K562 (cell line): ENCODE results near the gene NEDD4L. TPM values are rescaled to one million over a fixed set of nuclear protein-coding genes. Genes with fewer than 3 reads are reported as not detected.
A peak's percentile ranks its signal among the peaks of the same experiment; 100 is the strongest.

Source experiments
- ATAC-seq: fragments of 200-7000 bp; cut with Tn5 transposase; 3 replicates; pipeline ENCODE4 v1.9.1; 2020; ENCODE audit warnings: moderate library complexity
- BruUV-seq: library from RNA; stranded (reverse); fragments of 400-500 nt; replicated peaks from 2 replicates; lab custom pipeline; 2021; lab: Mats Ljungman, UMichigan
- CTCF ChIA-PET: fragments of 300-600 bp; formaldehyde crosslinking; extraction: SDS; loops from one replicate; lab custom pipeline; 2021; ENCODE audit warnings: low intra/inter-chr PET ratio; lab: Yijun Ruan, JAX
- POLR2A ChIA-PET: fragments of 300-600, 350-650 bp; sonication (Branson Sonifier 250); formaldehyde crosslinking; extraction: SDS; loops from one replicate; lab custom pipeline; 2021; ENCODE audit warnings: antibody characterized with exemption, inconsistent platforms; lab: Yijun Ruan, JAX
- DNase-seq, 4 experiments: peaks; one replicate each; pipeline versions ENCODE4 v3.0.0 to v3.0.0-alpha.2; 2011 to 2018; ENCODE audit warnings: low spot score in 3 of 4, mixed read lengths in 3 of 4; ENCODE audit errors: extremely low read depth in 1 of 4
- FAIRE-seq: peaks from 2 replicates; lab custom pipeline; 2011; peaks lifted over from hg19 to GRCh38; lab: Jason Lieb, UNC
- H2AFZ ChIP-seq: 2 replicates; pipeline ENCODE4 v1.6.0; 2011; ENCODE audit warnings: low read depth, low read length, control low read depth, inconsistent platforms
- H3K27ac ChIP-seq: fragments of 200-600 bp; 3 replicates; pipeline ENCODE4 v1.8.0; 2011; ENCODE audit warnings: low read depth, mild to moderate bottlenecking, control low read depth, inconsistent platforms, low read length, moderate library complexity, mixed read lengths; ENCODE audit errors: extremely low read depth
- H3K27me3 ChIP-seq, 2 experiments: fragments of 300-600 bp in 1 of 2; 2 replicates in 1 of 2; 3 replicates in 1 of 2; pipeline versions ENCODE4 v1.6.0 to v1.8.0; 2011; ENCODE audit warnings: inconsistent platforms in 2 of 2, low read length in 2 of 2, mild to moderate bottlenecking in 1 of 2, mixed read lengths in 1 of 2, moderate library complexity in 1 of 2; ENCODE audit not compliant: control insufficient read depth in 2 of 2, insufficient read depth in 2 of 2
- H3K36me3 ChIP-seq: fragments of 300-600 bp; 3 replicates; pipeline ENCODE4 v1.8.0; 2011; ENCODE audit warnings: mild to moderate bottlenecking, low read length, inconsistent platforms; ENCODE audit not compliant: control insufficient read depth, insufficient read depth
- H3K4me1 ChIP-seq, 2 experiments: fragments of 200-600 bp in 1 of 2; replicated peaks in 1 of 2; 2 replicates in 1 of 2; 3 replicates in 1 of 2; pipeline versions ENCODE4 v1.5.1 to v1.8.0; 2011; ENCODE audit warnings: inconsistent platforms in 2 of 2, low read length in 2 of 2, mild to moderate bottlenecking in 1 of 2, mixed read lengths in 1 of 2, moderate library complexity in 1 of 2; ENCODE audit not compliant: control insufficient read depth in 2 of 2, insufficient read depth in 2 of 2
- H3K4me2 ChIP-seq: 2 replicates; pipeline ENCODE4 v1.6.1; 2011; ENCODE audit warnings: low read length, control low read depth, inconsistent platforms, mixed read lengths; ENCODE audit not compliant: insufficient read depth
- H3K4me3 ChIP-seq: fragments of 200-600 bp; sonication (generic), shearing (Covaris generic); 2 replicates; pipeline ENCODE4 v1.5.1; 2016; ENCODE audit warnings: control low read depth, inconsistent platforms
- H3K79me2 ChIP-seq: fragments of 200-600 bp; 3 replicates; pipeline ENCODE4 v1.8.0; 2011; ENCODE audit warnings: low read length, inconsistent platforms; ENCODE audit not compliant: control insufficient read depth, insufficient read depth
- H3K9ac ChIP-seq, 2 experiments: 2 replicates each; pipeline versions ENCODE4 v1.6.0 to v1.6.1; 2011; ENCODE audit warnings: low read depth in 2 of 2, low read length in 2 of 2, control low read depth in 1 of 2, inconsistent platforms in 1 of 2, mild to moderate bottlenecking in 1 of 2, mixed read lengths in 1 of 2; ENCODE audit not compliant: insufficient read depth in 1 of 2
- H3K9me1 ChIP-seq: one replicate; pipeline ENCODE4 v1.6.0; 2011; ENCODE audit warnings: inconsistent platforms, mild to moderate bottlenecking, low read length, moderate library complexity; ENCODE audit not compliant: control insufficient read depth, insufficient read depth
- H3K9me3 ChIP-seq: replicated peaks from 2 replicates; pipeline ENCODE4 v1.5.1; 2011; ENCODE audit warnings: low read depth, low read length, inconsistent platforms; ENCODE audit not compliant: control insufficient read depth, insufficient read depth
- H4K20me1 ChIP-seq: replicated peaks from 2 replicates; pipeline ENCODE4 v1.6.1; 2011; ENCODE audit warnings: low read length, inconsistent platforms, mixed read lengths; ENCODE audit not compliant: control insufficient read depth, insufficient read depth
- ARID1B ChIP-seq: fragments of 450-650 bp; IDR thresholded peaks from 2 replicates; pipeline ENCODE4 v1.6.1; 2016; ENCODE audit warnings: antibody characterized with exemption, mild to moderate bottlenecking, inconsistent platforms
- CBX2 ChIP-seq: fragments of 200-600 bp; sonication (generic); IDR thresholded peaks from one replicate; pipeline ENCODE4 v1.6.1; 2012; ENCODE audit warnings: mild to moderate bottlenecking, low read length, inconsistent platforms; ENCODE audit not compliant: insufficient read depth, poor library complexity, severe bottlenecking
- CBX3 ChIP-seq, 2 experiments: IDR thresholded peaks; 1 replicate in 1 of 2; 2 replicates in 1 of 2; pipeline ENCODE4 v1.6.1; 2012; ENCODE audit warnings: inconsistent platforms in 2 of 2, low read length in 2 of 2, borderline replicate concordance in 1 of 2, control low read depth in 1 of 2
- HCFC1 ChIP-seq: IDR thresholded peaks from 2 replicates; pipeline ENCODE4 v1.6.1; 2012; ENCODE audit warnings: low read depth, low read length, improper control_type of control experiment
- KDM1A ChIP-seq, 2 experiments: fragments of 450-650 bp; IDR thresholded peaks; 2 replicates each; pipeline ENCODE4 v1.6.1; 2016; ENCODE audit warnings: mild to moderate bottlenecking in 2 of 2
- NR0B1 ChIP-seq: fragments of 450-650 bp; IDR thresholded peaks from one replicate; pipeline ENCODE4 v1.6.1; 2018; ENCODE audit warnings: mild to moderate bottlenecking, moderate library complexity; ENCODE audit not compliant: partially characterized antibody
- POLR2B ChIP-seq: fragments of 450-650 bp; IDR thresholded peaks from 2 replicates; pipeline ENCODE4 v1.6.1; 2018; ENCODE audit warnings: low read depth; ENCODE audit not compliant: partially characterized antibody
- SNIP1 ChIP-seq: fragments of 450-650 bp; IDR thresholded peaks from 2 replicates; pipeline ENCODE4 v1.7.1; 2017; ENCODE audit warnings: low read depth, mild to moderate bottlenecking
- VEZF1 ChIP-seq: fragments of 200-800 bp; sonication (Bioruptor generic); IDR thresholded peaks from 2 replicates; pipeline ENCODE4 v1.6.1; 2017; ENCODE audit warnings: missing genetic modification characterization, missing compliant biosample characterization
- ZBTB49 ChIP-seq: sonication (generic); formaldehyde crosslinking; IDR thresholded peaks from 2 replicates; pipeline ENCODE4 v1.8.0; 2022; ENCODE audit warnings: missing genetic modification reagents, mild to moderate bottlenecking, borderline replicate concordance
- WGBS: fragments of 100-300 bp; shearing (Covaris generic); methylation state at CpG from one replicate; pipeline ENCODE4 v1.1.6; 2016; ENCODE audit warnings: low coverage, mixed read lengths; ENCODE audit not compliant: insufficient coverage; ENCODE audit errors: missing lambda C conversion rate; 5-methylcytosine and 5-hydroxymethylcytosine counted together
- in situ Hi-C: fragments of 300-500 bp; cut with MboI; formaldehyde crosslinking; loops from 4 replicates; pipeline ENCODE4 v1.15.0; 2018; ENCODE audit warnings: inconsistent platforms, mixed read lengths
- intact Hi-C: fragments of 100-400 bp; cut with micrococcal nuclease; formaldehyde crosslinking; loops from 2 replicates; pipeline ENCODE4 v1.14.2; 2022
- polyA plus RNA-seq, 8 experiments: library from polyadenylated mRNA; depleted of rRNA in 4 of 8; stranded (reverse) in 5 of 8; unstranded in 3 of 8; fragments of >200 nt; fragmentation: Nextera tagmentation in 2 of 8; fragmentation: Illumina TruSeq in 1 of 8; extraction: Ambion mirVana in 2 of 8; extraction: Trizol in 1 of 8; gene quantifications; 2 replicates each; pipeline versions ENCODE4 v1.2.1 to v1.2.3, GENCODE V29; 2011 to 2014; ENCODE audit warnings: inconsistent platforms in 1 of 8, missing spikeins in 1 of 8
- total RNA-seq, 7 experiments: library from RNA; depleted of rRNA in 6 of 7; stranded (reverse); fragments of >200 nt in 6 of 7; fragmentation: Illumina TruSeq in 2 of 7; extraction: Trizol in 2 of 7; gene quantifications; 2 replicates each; pipeline versions ENCODE4 v1.2.1 to v1.2.3, GENCODE V29; 2011 to 2021; ENCODE audit warnings: low replicate concordance in 1 of 7

NEDD4L gene
- total and polyA plus RNA-seq, 9 of the 15 experiments (the other 6 are each of a cell fraction or from before 2014, with no cell fraction given): 8.1 to 33.4 (median 19.9) TPM

GRCh38 chr18:58025733-58026132 lies 18.3 kb upstream of the NEDD4L start:
- intact Hi-C loops: no loop called here
- CTCF ChIA-PET: no interaction called here

GRCh38 chr18:58026395-58026794 lies 17.6 kb upstream of the NEDD4L start:
- ChIA-PET POLR2A (interaction anchor here (1.0 kb wide), 1 partner anchor 10 kb away, joined by 4 read pairs; no protein-coding TSS in a partner anchor), CTCF (no interaction called here)
- no peak overlapping the region for H3K9ac ChIP-seq
- 60% methylated on average over 2 of the region's 3 CpGs for WGBS
- peaks cover 0 to 12% of the 10 kb centered on the region in 2 experiments; a peak in 3 of 5 replicates for H3K4me1 ChIP-seq
- H2AFZ ChIP-seq: no peak overlapping the region
- no peaks in the 10 kb centered on the region for H3K36me3 ChIP-seq
- no peaks in the 10 kb centered on the region for H4K20me1 ChIP-seq
- FAIRE-seq (no peak), ATAC-seq (no peak), DNase-seq (no peak)
- BruUV-seq: no TSS peak
- H3K9me1 ChIP-seq: no peaks in the 10 kb centered on the region
- H3K9me3 ChIP-seq: no peaks in the 10 kb centered on the region
- H3K79me2 ChIP-seq: no peaks in the 10 kb centered on the region
- in situ Hi-C loops (no loop called here), intact Hi-C loops (no loop called here)
- no peak overlapping the region for H3K4me2 ChIP-seq
- H3K27ac ChIP-seq: no peak overlapping the region
- H3K27me3 ChIP-seq: no peaks in the 10 kb centered on the region
- H3K4me3 ChIP-seq: no peak overlapping the region
- TF ChIP-seq VEZF1 (CRISPR knock-in tag): no peak
- TF ChIP-seq POLR2B: no peak
- no peak for TF ChIP-seq ARID1B
- no peak for TF ChIP-seq CBX2
- no peak for TF ChIP-seq SNIP1
- no peak for TF ChIP-seq HCFC1
- no peak for TF ChIP-seq NR0B1
- TF ChIP-seq ZBTB49: no peak

More at GRCh38 chr18:58025733-58026132, 18.3 kb upstream of the NEDD4L start:
- Histone ChIP-seq H3K4me2 (no peak overlapping the region), H3K79me2 (no peaks in the 10 kb centered on the region), H3K36me3 (no peaks in the 10 kb centered on the region), H4K20me1 (no peaks in the 10 kb centered on the region), H2AFZ (no peak overlapping the region), H3K9ac (no peak overlapping the region), H3K9me1 (no peaks in the 10 kb centered on the region), H3K4me1 (peaks cover 0 to 12% of the 10 kb centered on the region in 2 experiments; a peak in 3 of 5 replicates), H3K27ac (no peak overlapping the region), H3K9me3 (no peaks in the 10 kb centered on the region), H3K4me3 (no peak overlapping the region), H3K27me3 (no peaks in the 10 kb centered on the region)
- peak; percentile 54 to 61; a peak in 3 of 4 replicates for TF ChIP-seq KDM1A (IDR thresholded peaks at IDR 0.05)
- no peak for TF ChIP-seq CBX3 (IDR thresholded peaks at IDR 0.05; ENCODE audit: borderline replicate concordance in 1 of 2, low read length in 2 of 2)
- BruUV-seq: no TSS peak
- POLR2A ChIA-PET: interaction anchor here (1.0 kb wide), 1 partner anchor 11 kb away, joined by 4 read pairs; no protein-coding TSS in a partner anchor
- no peak for ATAC-seq
- DNase-seq: no peak
- WGBS: 6% methylated on average over 2 of the region's 2 CpGs
- FAIRE-seq: no peak
- in situ Hi-C loops: no loop called here
